ENCODE data around the gene GALNT8.

Gene GALNT8

DNA sequence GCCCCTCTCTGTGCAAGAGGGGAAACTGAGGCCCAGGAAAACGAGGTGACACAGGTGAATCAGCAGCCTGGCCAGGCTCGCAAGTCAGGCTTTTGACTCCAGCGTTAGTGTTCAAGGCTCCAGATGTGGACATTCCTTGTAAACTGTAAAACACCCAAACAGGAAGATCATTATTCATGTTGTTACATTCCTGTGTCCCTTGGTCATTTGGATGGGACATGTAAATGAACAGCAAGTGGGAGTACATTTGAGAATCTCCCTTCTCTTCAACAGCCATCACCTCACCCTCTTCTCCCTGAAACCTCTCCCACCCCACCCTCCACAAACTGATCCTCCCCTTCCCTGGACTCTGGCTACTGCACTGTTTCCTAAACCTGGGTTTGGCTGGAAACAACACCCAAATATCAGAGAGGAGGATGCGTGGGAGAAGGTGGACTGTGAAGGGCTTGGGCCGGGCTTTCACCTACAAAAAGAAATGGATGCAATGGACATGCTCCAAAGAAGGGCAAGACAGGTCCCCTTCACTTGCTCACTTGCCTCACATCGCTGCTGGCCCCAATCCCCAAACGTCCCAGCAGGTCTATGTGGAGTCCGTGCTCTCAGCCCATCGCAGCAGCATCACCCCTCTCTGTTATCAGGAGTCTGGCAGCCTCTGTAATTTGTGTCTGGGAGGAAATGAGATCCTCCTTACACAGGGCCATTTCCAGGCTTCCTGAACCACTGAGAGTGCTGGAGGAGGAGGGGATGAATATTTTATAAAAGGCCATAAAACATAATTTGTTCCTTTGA, 76.7 kb downstream of the GALNT8 start:
- DNase-seq (ENCODE audit: low read depth in 1 of 2, low spot score in 1 of 2) = no peak

GRCh38 chr12:4800555-4800954, 80.4 kb downstream of the GALNT8 start:
- no peak for DNase-seq (ENCODE audit: low read depth in 1 of 2, low spot score in 1 of 2)

- DNase-seq (ENCODE audit: low read depth in 1 of 2, low spot score in 1 of 2) = no peak
Measured at GRCh38 chr12:4802841-4803240, 82.6 kb downstream of the GALNT8 start.

GRCh38 chr12:4806439-4807115, 86.4 kb downstream of the GALNT8 start:
- no peak for DNase-seq (ENCODE audit: low read depth in 1 of 2, low spot score in 1 of 2)

DNA sequence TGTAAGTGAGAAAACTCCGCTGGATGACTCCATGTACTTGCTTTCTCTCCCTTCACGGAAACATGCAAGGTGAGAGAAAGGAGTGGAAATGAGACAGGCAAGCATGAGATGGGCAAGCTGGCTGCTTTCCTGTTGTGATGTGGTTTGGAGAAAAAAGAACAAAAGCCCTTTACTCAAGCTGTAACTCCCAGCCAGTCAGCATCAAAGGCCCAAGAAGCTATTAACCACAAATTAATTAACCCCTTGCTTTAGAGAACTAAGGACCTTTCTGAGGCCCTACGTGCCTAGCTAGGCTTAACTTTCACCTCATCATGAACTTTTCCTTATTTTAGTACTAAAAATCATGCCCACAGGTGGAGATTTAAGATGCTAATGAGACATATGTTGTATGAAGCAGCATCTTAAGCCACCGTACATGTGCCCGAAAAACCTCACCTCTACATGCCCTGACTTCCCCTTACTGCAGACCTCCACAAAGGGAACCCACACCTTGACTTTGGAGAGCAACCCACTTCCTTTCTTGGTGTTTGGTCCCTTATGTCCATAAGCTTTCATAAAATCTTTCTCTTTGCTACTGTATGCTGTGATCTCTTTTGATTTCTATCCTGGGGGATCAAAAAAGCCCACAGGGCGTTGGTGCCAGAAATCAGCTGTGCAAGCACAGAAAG, 87.0 kb downstream of the GALNT8 start:
- DNase-seq (ENCODE audit: low read depth in 1 of 2, low spot score in 1 of 2) = no peak

GRCh38 chr12:4807813-4808212, 87.6 kb downstream of the GALNT8 start:
- no peak for DNase-seq (ENCODE audit: low read depth in 1 of 2, low spot score in 1 of 2)

DNA sequence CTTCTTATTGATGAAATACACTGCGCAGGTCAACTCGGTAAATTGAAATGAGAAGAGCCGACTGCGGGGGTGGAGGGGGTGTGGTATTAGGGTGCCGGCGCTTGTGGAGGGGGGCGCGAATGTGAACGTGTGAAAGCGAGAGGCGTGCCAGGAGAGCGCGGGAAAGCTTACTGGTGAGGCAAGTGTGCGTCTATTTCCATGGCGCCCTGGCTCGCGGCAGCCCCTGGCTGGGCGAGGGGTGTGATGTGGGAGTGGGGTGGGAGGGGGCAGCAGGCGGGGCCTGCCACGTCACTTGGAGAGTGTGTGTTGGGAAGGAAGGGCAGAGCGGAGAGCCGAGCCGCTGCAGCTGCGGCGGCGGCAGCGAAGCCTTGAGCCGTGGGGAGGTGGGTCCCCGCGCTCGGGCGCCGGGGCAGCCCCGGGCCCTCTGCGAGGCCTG, 88.8 kb downstream of the GALNT8 start:
- no peak for DNase-seq (ENCODE audit: low read depth in 1 of 2, low spot score in 1 of 2)

GRCh38 chr12:4809449-4810218, 89.4 kb downstream of the GALNT8 start:
- DNase-seq (ENCODE audit: low read depth in 1 of 2, low spot score in 1 of 2) = no peak

- DNase-seq (ENCODE audit: low read depth in 1 of 2, low spot score in 1 of 2) = no peak
Measured at GRCh38 chr12:4810219-4810671, 90.0 kb downstream of the GALNT8 start.

- no peak for DNase-seq (ENCODE audit: low read depth in 1 of 2, low spot score in 1 of 2)
Measured at GRCh38 chr12:4812624-4813327, 92.6 kb downstream of the GALNT8 start.

GRCh38 chr12:4813741-4814140, 93.5 kb downstream of the GALNT8 start:
- DNase-seq (ENCODE audit: low read depth in 1 of 2, low spot score in 1 of 2) = no peak

GRCh38 chr12:4814485-4814884, 94.3 kb downstream of the GALNT8 start:
- no peak for DNase-seq (ENCODE audit: low read depth in 1 of 2, low spot score in 1 of 2)

- no peak for DNase-seq (ENCODE audit: low read depth in 1 of 2, low spot score in 1 of 2)
Measured at GRCh38 chr12:4816744-4817525, 96.7 kb downstream of the GALNT8 start.

DNA sequence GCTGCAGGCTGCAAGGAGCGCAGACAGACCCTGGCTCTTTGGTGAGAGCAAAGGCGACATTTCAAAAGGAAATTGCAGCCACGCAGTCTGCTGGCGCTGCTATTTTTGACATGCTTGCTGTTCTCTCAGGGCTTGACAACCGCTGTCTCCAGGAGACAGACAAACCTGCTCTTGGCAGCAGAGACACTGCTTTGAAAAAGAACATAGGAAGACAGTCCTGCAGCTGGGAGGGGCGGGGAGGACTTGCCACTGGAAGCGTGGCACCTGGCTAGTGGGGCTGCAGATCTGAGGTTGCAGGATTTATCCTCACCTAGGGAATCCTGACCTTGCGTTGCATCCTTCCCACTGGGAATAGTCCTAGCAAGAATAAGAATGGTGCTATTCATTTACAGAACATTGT, 97.7 kb downstream of the GALNT8 start:
- DNase-seq (ENCODE audit: low read depth in 1 of 2, low spot score in 1 of 2) = no peak

DNA sequence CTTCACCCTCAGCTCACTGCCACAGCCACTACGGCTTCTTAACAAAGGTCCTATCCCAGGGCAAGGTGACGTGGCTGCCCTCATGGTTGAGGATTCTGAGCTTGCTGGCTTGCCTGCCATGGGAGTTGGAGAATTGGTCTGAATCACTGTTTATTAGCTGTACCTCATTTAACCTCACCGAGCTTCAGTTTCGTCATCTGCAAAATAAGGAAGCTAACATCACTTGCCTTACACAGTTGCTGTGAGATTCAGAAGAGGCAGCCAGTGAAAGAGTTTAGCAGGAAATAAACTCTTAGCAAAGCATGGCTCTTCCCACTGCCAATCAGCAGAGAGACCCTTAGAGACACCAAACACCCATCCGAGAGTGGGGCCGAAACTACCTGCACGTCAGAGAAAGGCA, 99.5 kb downstream of the GALNT8 start:
- DNase-seq (ENCODE audit: low read depth in 1 of 2, low spot score in 1 of 2) = no peak

DNA sequence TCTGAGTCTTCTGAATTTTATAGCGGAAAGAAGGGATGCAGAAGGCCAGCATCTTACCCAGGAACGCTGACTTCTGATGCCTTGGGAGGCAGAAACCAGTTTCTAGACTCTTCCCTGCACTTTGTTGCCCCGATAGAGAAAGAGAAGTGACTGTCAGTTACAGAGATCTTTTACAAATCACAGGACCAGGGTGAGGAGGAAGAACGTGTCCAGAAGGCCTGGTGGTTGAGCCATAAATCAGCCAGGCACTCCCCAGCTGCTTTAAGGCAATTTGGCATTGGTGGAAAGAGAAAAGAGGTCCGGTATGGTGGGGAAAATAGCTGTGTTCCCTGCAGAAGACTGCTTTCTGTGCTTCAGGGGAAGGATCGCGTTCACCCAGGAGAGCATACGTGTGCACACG, 100.8 kb downstream of the GALNT8 start:
- DNase-seq (ENCODE audit: low read depth in 1 of 2, low spot score in 1 of 2) = no peak

Data from stimulated activated CD4-positive, alpha-beta T cell treated with anti-CD3 and anti-CD28 coated beads, Interleukin-15, amount 100 ng/mL, for 1 hour (primary cell).